CD4-positive, alpha-beta T cell treated with Interleukin-15 for 1 hour (primary cell): ENCODE measurements around the gene ARHGEF28.

Experiments
- DNase-seq: peaks from one replicate; pipeline ENCODE4 v3.0.0-alpha.2; 2020

The ARHGEF28 gene

DNA sequence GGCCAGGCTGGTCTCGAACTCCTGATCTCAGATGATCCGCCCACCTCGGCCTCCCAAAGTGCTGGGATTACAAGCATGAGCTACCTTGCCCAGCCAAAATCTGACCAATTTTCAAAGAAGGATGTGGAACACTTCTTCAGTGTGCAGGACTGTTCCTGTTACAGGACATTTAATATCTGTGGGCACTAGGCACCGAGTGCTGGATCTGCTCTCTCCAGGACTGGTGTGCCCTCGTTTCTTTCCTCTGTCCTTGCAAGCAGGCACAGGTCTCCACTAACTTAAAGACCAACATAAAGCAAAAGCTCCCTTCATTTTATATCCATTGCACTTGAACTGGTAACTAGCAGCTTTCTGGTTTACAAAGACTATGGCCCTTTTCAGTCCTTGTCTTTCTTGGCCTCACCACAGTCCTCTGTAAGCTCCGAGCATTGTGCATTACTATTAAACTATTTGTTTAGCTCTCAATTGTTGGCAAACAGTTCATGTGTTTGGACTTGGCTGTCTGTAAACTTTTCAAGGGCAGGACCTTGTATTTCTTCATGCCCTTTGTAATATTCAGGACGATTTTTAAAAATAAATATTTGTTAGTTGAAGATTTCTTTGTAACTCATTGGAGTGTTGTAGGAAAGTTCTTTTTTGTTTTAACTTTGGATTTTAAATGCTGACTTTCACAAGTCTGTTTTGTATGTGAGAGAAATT, 37.3 kb downstream of the ARHGEF28 start:
- no peak for DNase-seq

GRCh38 chr5:73663860-73664240, 37.9 kb downstream of the ARHGEF28 start:
- DNase-seq: no peak

DNA sequence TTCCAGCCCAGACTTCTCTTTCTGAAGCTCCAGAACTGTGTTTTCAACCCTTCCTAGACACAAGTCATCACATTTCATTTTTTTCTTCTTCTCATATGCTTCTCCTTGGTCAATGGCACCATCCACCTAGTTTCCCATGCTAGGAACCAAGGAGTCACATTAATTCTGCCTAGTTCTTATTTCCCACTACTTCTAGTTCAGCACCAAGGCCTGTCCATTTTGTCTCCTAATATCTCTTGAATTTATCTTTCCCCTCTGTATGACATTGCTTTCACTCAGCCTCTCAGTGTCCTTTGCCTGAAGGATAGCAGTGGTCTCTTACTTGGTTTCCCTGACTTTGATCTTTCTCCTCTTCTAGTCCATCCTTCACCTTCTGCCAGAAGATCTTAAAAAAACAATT, 38.8 kb downstream of the ARHGEF28 start:
- no peak for DNase-seq

GRCh38 chr5:73666891-73667290, 40.9 kb downstream of the ARHGEF28 start:
- no peak for DNase-seq

DNA sequence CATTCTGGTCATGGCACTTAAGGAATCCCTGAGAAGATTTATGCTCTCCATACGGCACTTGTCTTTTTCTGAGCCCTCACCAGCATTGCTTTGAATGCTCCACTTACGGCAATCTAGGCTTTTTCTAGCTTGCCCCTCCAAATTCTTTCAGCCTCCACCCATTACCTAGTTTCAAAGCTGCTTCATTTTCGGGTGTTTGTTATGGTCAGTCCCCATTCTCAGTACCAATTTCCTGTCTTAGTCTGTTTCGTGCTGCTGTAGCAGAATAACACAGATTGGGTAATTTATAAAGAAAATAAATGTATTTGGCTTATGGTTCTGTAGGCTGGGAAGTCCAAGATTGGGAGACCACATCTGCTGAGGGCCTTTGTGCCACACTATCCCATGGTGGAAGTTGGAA, 42.0 kb downstream of the ARHGEF28 start:
- DNase-seq: no peak

- DNase-seq: no peak
Observed at GRCh38 chr5:73668486-73669111, 42.6 kb downstream of the ARHGEF28 start.

GRCh38 chr5:73670731-73671130, 44.7 kb downstream of the ARHGEF28 start:
- no peak for DNase-seq

- DNase-seq: no peak
Observed at GRCh38 chr5:73672132-73672531, 46.1 kb downstream of the ARHGEF28 start.

DNA sequence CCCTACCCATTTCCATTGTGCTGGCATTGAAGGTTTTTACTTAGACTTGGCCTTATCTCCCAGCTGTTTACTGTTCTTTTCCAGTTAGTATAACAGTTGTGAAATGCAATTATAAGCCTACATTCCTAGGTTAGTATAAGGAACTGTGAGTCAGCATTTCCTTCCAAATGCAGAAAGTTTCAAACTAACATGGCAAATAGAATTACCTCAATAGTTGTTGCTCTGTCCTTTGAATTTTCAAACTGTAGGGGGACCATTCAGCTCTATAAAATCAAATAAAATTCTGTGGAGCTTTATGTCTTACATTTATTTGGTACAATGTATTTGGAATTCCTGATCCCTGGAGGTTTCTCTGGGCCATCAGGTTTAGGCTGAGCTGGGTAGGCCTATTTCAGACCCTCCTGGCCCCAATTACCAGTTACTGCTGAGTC, 47.2 kb downstream of the ARHGEF28 start:
- no peak for DNase-seq

DNA sequence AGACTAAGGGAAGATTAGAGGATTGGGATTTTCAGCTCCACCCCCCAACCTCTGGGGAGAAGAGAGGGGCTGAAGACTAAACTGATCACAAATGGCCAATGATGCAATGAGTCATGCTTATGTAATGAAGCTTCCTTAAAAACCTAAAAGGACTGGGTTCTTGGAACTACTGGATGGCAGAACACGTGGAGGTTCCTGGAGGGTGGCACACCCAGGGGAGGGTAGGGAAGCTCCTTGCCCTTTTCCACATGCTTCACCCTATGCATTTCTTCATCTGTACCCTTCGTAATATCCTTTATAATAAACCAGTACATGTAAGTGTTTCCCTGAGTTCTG, 48.6 kb downstream of the ARHGEF28 start:
- no peak for DNase-seq

DNA sequence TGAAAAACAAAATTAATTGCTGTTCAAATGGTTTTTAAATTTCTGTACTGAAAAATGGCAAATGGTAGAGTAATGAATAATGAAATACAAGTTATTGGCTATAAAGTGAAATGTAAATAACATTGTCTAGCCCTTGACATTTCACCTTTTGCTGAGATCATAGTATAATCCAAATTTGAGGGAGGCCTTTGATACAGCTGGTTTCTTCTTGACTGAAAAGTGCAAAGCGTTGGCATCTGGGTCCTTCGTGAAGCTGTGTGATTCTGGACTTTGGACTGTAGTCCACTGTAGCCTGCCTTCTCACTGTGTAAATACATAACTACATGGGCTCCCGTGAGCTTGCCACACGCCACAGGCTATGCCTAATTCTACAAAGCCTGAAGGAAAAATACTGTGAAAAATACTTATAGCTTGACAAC, 52.3 kb downstream of the ARHGEF28 start:
- DNase-seq: no peak

- no peak for DNase-seq
Observed at GRCh38 chr5:73678807-73679206, 52.8 kb downstream of the ARHGEF28 start.

- no peak for DNase-seq
Observed at GRCh38 chr5:73682176-73682575, 56.2 kb downstream of the ARHGEF28 start.

DNA sequence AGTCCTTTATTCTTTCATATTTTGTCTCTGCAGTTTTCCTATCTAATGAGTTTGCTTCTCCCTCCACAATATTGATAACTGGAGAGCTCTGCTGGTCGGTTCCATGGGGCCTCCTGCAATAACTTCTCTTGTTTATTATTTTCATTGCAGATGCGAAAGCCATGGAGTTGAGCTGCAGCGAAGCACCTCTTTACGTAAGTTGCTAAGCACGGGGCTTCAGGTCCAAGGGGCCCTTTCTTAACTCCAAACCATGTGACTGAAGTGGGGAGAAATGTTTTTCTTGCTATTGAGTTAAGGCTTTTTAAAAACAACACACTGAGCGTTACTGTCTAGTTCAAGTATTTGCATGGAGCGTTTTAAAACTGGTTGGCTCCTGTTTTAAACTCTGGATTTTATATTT, 58.7 kb downstream of the ARHGEF28 start:
- no peak for DNase-seq

- no peak for DNase-seq
Observed at GRCh38 chr5:73686912-73687311, 60.9 kb downstream of the ARHGEF28 start.

DNA sequence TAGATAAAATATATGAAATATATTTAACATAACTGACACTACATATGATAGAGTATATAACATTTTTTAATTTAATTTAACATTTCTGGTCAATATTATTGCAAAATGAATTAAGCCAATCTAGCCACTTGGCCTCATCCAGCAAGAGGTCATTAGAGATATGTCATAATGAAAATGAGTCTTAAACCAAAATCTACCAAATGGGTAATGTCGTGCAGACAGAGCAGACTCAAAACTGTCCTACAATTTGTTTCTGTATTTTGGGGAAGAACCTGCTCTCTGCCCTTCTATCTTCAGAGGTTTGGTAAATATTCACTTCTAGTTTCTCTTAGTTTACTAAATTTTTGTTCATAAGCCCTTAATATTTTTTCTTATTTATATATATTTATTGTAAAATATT, 61.4 kb downstream of the ARHGEF28 start:
- no peak for DNase-seq

GRCh38 chr5:73690015-73690414, 64.0 kb downstream of the ARHGEF28 start:
- no peak for DNase-seq

- DNase-seq: no peak
Observed at GRCh38 chr5:73691302-73692080, 65.5 kb downstream of the ARHGEF28 start.

- DNase-seq: no peak
Observed at GRCh38 chr5:73692166-73692640, 66.2 kb downstream of the ARHGEF28 start.

- no peak for DNase-seq
Observed at GRCh38 chr5:73692981-73693380, 67.0 kb downstream of the ARHGEF28 start.

GRCh38 chr5:73693573-73694061, 67.6 kb downstream of the ARHGEF28 start:
- DNase-seq: no peak

- no peak for DNase-seq
Observed at GRCh38 chr5:73694089-73694488, 68.1 kb downstream of the ARHGEF28 start.

GRCh38 chr5:73698011-73698410, 72.0 kb downstream of the ARHGEF28 start:
- no peak for DNase-seq

DNA sequence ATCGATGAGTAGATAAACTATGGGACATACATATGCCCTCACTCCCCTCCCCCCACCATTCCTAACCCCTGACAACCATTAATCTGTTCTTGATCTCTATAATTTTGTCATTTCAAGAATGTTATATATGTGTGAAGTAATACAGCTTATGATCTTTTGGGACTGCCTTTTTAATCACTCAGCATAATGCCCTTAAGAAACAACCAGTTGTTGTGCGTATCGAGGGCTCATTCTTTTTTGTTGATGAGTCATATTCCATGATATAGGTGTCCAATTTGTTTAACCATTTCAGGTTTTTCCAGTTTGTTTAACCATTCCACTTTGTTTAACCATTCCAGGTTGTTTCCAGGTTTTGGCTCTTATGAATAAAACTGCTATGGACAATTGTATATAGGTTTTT, 75.6 kb downstream of the ARHGEF28 start:
- DNase-seq: no peak
